Measurements from ENCODE around the gene WDR88.
"Not testable (repeated sequence)": the region's sequence is repeated elsewhere in the genome, so short reads cannot be mapped to it uniquely, and the experiment has no call there.

Gene WDR88

GRCh38 chr19:33129901-33130300, 2.0 kb upstream of the WDR88 start:
- no peak for DNase-seq

DNA sequence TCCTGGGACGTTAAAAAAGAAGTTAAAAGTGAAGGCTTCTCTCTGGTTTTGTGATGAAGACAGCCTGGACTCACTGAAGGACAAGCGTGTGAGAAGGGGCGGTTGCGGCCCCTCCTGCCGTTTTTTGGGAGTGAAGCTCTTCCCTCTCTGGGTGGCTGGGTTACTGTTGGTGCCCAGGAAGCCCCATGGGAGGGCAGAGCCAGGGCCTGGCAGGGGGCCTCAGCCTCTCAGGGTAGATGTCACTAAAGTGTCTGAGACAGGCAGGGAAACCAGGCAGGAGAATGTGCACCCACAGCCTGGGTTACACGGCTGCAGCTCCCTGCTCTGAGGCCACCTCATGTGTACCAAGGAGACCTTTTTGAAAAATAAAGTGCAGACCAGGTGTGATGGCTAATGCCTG, 1.5 kb upstream of the WDR88 start:
- DNase-seq: no peak

GRCh38 chr19:33132425-33132824, 511 bp downstream of the WDR88 start:
- DNase-seq: no peak

DNA sequence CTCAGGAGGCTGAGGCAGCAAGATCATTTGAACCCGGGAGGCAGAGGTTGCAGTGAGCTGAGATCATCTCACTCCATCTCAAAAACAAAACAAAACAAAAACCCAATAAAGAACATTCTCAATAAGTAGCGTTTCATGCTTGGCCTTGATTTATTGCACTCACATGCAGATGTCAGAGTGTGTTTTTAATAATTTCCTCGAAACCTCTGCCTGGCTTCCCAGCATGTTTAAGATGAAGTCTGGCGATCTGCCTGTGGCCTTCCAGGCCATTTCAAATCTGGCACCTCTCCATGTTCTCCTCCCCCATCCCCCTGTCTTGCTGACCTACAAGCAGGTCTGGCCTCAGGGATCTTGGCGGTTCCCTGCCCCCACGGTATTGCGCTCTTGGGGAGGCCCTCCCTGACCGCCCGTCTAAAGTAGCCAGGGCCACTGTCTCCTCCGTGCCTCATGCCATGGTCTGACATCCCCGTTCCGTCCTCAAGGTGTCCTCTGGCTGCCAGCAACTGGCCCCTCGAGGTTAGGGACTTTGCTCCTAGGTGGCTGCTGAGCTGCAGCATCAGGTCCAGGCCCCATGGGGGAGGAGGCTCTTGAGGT, 1.6 kb downstream of the WDR88 start:
- DNase-seq: no peak

DNA sequence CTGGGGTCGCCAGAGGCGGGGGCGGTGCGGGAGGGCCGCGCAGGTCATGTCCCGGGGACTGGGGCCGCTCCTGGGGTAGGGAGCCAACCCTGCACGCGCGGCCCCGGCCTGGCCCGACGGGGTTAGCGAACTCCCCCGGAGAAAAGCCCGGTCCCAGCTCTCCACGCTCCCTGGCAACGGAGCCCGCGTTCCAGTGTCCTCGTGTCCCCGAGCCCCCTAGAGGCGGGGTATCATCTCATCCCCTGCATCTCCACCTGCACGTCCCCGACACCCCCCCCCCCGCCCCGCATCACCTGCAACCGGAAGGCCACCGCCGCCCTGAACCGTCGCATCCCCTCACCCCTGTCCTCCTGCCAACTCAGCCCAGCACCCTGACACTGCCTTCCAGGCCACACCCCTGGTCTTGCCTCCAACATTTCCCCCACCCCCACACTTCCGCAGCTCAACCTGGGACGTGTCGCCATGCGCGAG, 2.7 kb downstream of the WDR88 start:
- DNase-seq: peak; percentile 51 to 58

DNA sequence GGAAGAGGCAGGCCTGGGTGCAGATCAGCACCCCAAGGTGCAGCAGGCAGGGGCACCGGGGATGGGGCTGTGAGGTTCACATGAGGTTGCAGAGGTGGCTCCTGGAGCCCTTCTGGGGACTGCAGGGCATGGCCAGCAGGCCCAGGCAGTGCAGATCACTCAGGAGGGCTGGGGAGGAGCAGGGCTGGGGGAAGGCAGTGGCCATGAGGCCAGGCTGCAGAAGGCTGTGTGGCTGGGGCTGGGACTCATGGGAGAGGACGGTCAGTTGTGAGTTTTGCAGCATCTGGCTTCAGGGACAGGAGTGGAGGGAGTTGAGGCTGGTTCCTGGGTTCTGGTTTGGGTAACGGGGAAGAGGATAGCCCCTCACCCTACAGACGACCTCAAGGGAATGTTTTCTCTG, 7.3 kb downstream of the WDR88 start:
- DNase-seq: no peak

GRCh38 chr19:33143897-33144405, 12.0 kb downstream of the WDR88 start:
- DNase-seq: peak; percentile 41 to 46

GRCh38 chr19:33146209-33146608, 14.3 kb downstream of the WDR88 start:
- no peak for DNase-seq

GRCh38 chr19:33147538-33147937, 15.6 kb downstream of the WDR88 start:
- DNase-seq: no peak

DNA sequence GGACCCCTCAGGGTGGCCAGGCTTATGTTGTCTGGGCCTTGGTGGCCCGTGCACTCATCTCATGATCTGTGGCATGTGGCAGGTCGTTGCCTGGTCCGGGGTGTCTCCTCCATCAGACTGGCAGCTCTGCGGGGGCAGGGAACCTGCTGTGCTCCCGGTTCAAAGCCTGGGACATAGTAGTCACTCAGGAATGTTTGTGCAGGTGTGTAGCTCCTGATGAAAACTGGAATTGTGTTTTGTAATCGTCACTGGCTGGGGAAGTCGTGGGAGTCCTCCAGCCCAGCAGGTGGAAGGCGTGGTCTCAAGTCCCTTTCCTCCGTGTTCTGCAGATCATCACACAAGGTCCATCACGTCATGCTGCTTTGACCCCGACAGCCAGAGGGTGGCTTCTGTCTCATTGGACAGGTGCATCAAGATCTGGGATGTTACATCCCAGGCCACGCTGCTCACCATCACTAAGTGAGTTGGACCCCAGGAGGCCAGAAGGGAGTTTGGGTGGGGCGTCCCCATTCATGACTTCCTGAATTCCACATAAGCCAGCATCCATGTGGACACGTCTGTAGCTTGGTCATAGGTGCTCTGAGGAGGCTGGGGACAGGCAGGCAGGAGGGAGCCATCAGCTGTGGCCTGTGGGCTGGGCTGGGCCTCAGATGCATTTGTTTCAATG, 19.1 kb downstream of the WDR88 start:
- DNase-seq: no peak

- DNase-seq: no peak
Measured at GRCh38 chr19:33152176-33152575, 20.3 kb downstream of the WDR88 start.

DNA sequence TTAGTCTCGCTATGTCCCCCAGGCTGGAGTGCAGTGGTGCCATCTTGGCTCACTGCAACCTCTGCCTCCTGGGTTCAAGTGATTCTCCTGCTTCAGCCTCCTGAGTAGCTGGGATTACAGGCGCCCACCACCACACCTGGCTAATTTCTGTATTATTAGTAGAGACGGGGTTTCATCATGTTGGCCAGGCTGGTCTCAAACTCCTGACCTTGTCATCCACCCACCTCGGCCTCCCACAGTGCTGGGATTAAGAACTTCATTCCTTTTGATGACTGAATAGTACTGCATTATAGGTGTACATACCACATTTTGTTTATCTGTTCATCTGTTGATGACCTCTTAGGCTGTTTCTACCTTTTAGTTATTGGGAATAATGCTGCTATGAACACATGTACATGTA, 20.7 kb downstream of the WDR88 start:
- not testable (repeated sequence) for DNase-seq

GRCh38 chr19:33154313-33154712, 22.4 kb downstream of the WDR88 start:
- DNase-seq: not testable (repeated sequence)

GRCh38 chr19:33156334-33156733, 24.4 kb downstream of the WDR88 start:
- DNase-seq: no peak

GRCh38 chr19:33157906-33158305, 26.0 kb downstream of the WDR88 start:
- no peak for DNase-seq

GRCh38 chr19:33158365-33158764, 26.5 kb downstream of the WDR88 start:
- DNase-seq: no peak

DNA sequence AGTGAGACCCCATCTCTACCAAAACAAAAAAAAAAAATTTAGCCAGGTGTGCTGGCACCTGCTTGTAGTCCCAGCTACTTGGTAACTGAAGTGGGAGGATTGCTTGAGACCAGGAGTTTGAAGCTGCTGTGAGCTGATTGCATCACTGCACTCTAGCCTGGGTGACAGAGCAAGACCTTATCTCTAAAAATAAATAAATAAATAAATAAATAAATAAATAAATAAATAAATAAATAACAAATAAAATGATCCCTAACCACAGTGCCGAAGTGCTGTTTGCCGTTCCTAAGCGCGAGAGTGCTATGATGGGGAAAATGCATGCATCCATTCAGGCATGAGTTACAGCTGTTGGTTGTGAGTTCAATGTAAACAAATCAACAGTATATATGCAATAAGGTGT, 27.2 kb downstream of the WDR88 start:
- no peak for DNase-seq

DNA sequence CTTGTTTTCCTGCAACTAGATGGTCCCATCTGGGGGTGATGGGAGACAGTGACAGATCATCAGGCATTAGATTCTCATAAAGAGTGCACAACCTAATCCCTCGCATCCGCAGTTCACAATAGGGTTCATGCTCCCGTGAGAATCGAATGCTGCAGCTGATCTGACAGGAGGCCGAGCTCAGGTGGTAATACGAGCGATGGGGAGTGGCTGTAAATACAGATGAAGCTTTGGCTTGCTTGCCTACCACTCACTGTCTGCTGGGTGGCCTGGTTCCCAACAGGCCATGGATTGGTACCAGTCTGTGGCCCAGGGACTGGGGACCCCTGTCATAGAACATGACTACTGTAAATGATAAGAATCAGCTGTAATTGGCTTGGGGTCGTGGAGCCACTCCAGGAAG, 28.0 kb downstream of the WDR88 start:
- no peak for DNase-seq

DNA sequence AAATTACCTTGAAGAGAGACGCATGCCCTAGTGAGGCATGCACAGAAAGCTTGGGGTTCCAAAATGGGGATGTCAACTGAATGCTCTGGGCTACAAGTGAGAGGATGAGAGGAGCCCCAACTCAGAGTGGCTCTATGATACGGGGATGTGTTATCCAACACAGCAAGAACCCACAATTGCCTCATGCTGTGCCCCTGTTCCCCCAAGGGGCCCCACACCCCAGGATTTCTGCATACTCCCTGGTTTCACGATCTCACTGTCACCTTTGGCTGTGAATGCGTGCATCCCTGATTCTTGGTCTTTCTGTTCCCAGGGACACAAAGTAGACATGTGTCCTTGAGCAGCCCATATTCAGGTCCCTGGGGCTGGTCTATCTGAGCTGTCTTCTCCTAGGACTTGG, 29.3 kb downstream of the WDR88 start:
- no peak for DNase-seq

DNA sequence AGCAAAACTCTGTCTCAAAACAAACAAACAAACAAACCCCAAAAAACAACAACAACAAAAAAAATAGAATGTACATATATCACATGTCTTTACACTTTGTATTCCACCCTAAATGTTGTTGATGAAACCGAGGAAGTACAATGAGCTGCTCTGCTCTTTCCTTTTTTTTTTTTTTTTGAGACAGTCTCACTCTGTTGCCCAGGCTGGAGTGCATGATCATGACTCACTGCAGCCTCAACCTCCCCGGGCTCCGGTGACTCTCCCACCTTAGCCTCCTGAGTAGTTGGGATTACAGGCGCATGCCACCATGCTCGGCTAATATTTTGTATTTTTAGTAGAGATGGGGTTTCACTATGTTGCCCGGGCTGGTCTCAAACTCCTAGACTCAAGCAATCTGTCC, 31.6 kb downstream of the WDR88 start:
- no peak for DNase-seq

DNA sequence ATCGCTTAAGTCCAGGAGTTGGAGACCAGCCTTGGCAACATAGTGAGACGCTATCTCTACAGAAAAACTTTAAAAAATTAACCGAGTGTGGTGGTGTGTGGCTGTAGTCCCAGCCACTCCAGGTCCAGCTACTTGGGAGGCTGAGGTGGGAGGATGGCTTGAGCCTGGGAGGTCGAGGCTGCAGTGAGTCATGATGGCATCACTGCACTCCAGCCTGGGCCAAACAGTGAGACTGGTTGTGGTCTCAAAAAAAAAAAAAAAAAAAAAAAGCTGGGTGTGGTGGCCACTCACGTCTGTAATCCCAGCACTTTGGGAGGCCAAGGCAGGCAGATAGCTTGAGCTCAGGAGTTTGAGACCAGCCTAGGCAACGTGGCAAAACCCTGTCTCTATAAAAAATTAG, 34.1 kb downstream of the WDR88 start:
- not testable (repeated sequence) for DNase-seq

DNA sequence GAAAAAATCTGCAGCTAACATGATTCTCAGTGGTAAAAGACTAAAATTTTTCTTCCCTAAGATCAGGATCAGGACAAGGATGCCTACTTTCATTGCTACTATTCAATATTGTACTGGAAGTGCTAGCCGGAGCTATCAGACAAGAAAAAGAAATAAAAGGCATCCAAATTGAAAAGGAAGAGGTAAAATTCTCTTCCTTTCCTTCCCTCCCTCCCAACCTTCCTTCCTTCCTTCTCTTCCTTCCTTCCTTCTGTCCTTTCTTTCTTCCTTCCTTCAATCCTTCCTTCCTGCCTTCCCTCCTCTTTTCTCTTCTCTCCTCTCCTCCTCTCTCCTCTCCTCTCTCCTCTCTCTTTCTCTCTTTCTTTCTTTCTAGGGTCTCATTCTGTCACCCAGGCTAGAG, 35.5 kb downstream of the WDR88 start:
- no peak for DNase-seq

GRCh38 chr19:33168528-33168927, 36.6 kb downstream of the WDR88 start:
- DNase-seq: no peak

DNA sequence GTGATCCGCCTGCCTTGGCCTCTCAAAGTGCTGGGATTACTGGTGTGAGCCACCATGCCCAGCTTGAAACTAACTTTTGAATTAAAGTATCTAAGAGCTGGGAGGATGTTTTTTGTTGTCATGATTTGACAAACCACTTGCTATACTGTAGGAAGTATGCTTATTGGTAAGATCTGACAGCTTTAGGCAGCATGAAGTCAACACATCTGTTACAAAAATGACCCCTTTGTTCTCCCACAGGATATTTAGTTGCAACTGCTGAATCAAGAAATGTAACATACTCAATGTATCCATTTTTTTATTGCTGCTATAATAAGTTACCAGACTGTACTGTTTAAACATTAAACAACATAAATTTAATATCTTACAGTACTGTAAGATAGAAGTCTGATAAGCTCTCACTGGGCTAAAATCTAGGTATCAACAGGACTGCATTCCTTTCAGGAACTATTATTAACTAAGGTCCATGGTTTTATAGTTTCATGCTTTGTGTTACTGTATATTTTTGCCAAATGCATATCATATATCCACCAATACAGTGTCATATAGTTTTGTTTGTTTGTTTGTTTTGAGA, 39.4 kb downstream of the WDR88 start:
- no peak for DNase-seq
